Neural cell (in vitro differentiated cells): ENCODE measurements around the gene ATF6. TPM values are rescaled to one million over a fixed set of nuclear protein-coding genes. Genes with fewer than 3 reads are reported as not detected.

Experiments used
- H2AFZ ChIP-seq: fragments of 200-600, 300-800 bp; sonication (generic), shearing (Covaris generic); 2 replicates; pipeline ENCODE4 v1.6.0; 2014; ENCODE audit warnings: low read depth, mild to moderate bottlenecking, antibody characterized with exemption, low read length, moderate library complexity
- H3F3A ChIP-seq: fragments of 200-600 bp; shearing (Covaris generic); 2 replicates; pipeline ENCODE4 v1.6.1; 2016; ENCODE audit warnings: mild to moderate bottlenecking, moderate library complexity, mixed read lengths, antibody characterized with exemption, low read length; ENCODE audit not compliant: insufficient read depth, poor library complexity, severe bottlenecking
- H3K27ac ChIP-seq: fragments of 200-600, 300-800 bp; sonication (generic), shearing (Covaris generic); 2 replicates; pipeline ENCODE4 v1.5.1; 2014; ENCODE audit warnings: mild to moderate bottlenecking, low read length, moderate library complexity
- H3K27me3 ChIP-seq: fragments of 300-800, 200-600 bp; sonication (generic), shearing (Covaris generic); 2 replicates; pipeline ENCODE4 v1.6.0; 2014; ENCODE audit warnings: mild to moderate bottlenecking, low read depth, low read length, moderate library complexity; ENCODE audit not compliant: insufficient read depth
- H3K36me3 ChIP-seq: fragments of 300-800, 200-600 bp; sonication (generic), shearing (Covaris generic); 2 replicates; pipeline ENCODE4 v1.5.1; 2014; ENCODE audit warnings: mild to moderate bottlenecking, antibody characterized with exemption, low read length, moderate library complexity; ENCODE audit not compliant: insufficient read depth
- H3K4me2 ChIP-seq: fragments of 300-800, 200-600 bp; sonication (generic), shearing (Covaris generic); 2 replicates; pipeline ENCODE4 v1.6.0; 2014; ENCODE audit warnings: mild to moderate bottlenecking, low read length
- H3K4me3 ChIP-seq: fragments of 300-800, 200-600 bp; sonication (generic), shearing (Covaris generic); 2 replicates; pipeline ENCODE4 v1.5.1; 2014; ENCODE audit warnings: mild to moderate bottlenecking, low read length, moderate library complexity
- H3K79me2 ChIP-seq: fragments of 200-600 bp; shearing (Covaris generic); replicated peaks from 2 replicates; pipeline ENCODE4 v1.6.0; 2014; ENCODE audit warnings: mild to moderate bottlenecking, low read length, moderate library complexity; ENCODE audit not compliant: insufficient read depth
- H3K9ac ChIP-seq: fragments of 300-800, 200-600 bp; sonication (generic), shearing (Covaris generic); 2 replicates; pipeline ENCODE4 v1.6.1; 2016; ENCODE audit warnings: mild to moderate bottlenecking, low read length, mixed read lengths
- H3K9me2 ChIP-seq: fragments of 200-600 bp; shearing (Covaris generic); 2 replicates; pipeline ENCODE4 v1.6.1; 2016; ENCODE audit warnings: mild to moderate bottlenecking, low read length, mixed read lengths; ENCODE audit not compliant: insufficient read depth
- H3K9me3 ChIP-seq: fragments of 200-600, 300-800 bp; sonication (generic), shearing (Covaris generic); 2 replicates; pipeline ENCODE4 v1.6.1; 2016; ENCODE audit warnings: mild to moderate bottlenecking, mixed run types, low read length, moderate library complexity, mixed read lengths
- H4K20me1 ChIP-seq: fragments of 200-600 bp; shearing (Covaris generic); 2 replicates; pipeline ENCODE4 v1.6.1; 2016; ENCODE audit warnings: mild to moderate bottlenecking, mixed run types; ENCODE audit not compliant: insufficient read depth
- CTCF ChIP-seq: fragments of 450-650 bp; IDR thresholded peaks from 2 replicates; pipeline ENCODE4 v1.5.1; 2014; ENCODE audit warnings: antibody characterized with exemption, mild to moderate bottlenecking, moderate library complexity; ENCODE audit not compliant: poor library complexity, severe bottlenecking
- EP300 ChIP-seq: fragments of 450-650 bp; conservative IDR thresholded peaks from 2 replicates; pipeline ENCODE4 v1.6.1; 2014; ENCODE audit warnings: antibody characterized with exemption, mild to moderate bottlenecking, moderate library complexity; ENCODE audit not compliant: poor library complexity, severe bottlenecking
- EZH2 ChIP-seq: fragments of 200-600, 300-800 bp; shearing (Covaris generic), sonication (generic); IDR thresholded peaks from 2 replicates; pipeline ENCODE4 v1.6.1; 2014; ENCODE audit warnings: antibody characterized with exemption, low read length, borderline replicate concordance, mild to moderate bottlenecking; ENCODE audit not compliant: insufficient read depth, poor library complexity, severe bottlenecking
- MXI1 ChIP-seq: fragments of 450-650 bp; conservative IDR thresholded peaks from 2 replicates; pipeline ENCODE4 v1.6.1; 2014; ENCODE audit warnings: antibody characterized with exemption, mild to moderate bottlenecking; ENCODE audit not compliant: poor library complexity, severe bottlenecking
- POLR2AphosphoS5 ChIP-seq: IDR thresholded peaks from 2 replicates; pipeline ENCODE4 v1.6.1; 2012
- RAD21 ChIP-seq: fragments of 450-650 bp; conservative IDR thresholded peaks from 2 replicates; pipeline ENCODE4 v1.6.1; 2014; ENCODE audit warnings: antibody characterized with exemption, mild to moderate bottlenecking, moderate library complexity
- REST ChIP-seq: IDR thresholded peaks from 2 replicates; pipeline ENCODE4 v1.6.1; 2012; ENCODE audit warnings: borderline replicate concordance
- SMC3 ChIP-seq: fragments of 450-650 bp; conservative IDR thresholded peaks from 2 replicates; pipeline ENCODE4 v1.6.1; 2014; ENCODE audit warnings: antibody characterized with exemption, mild to moderate bottlenecking, moderate library complexity; ENCODE audit not compliant: poor library complexity
- TAF1 ChIP-seq: IDR thresholded peaks from 2 replicates; pipeline ENCODE4 v1.6.1; 2012; ENCODE audit warnings: low read depth
- polyA plus RNA-seq: library from polyadenylated mRNA; depleted of rRNA; stranded (reverse); fragments of >200 nt; gene quantifications from 2 replicates; pipeline ENCODE4 v1.2.3, GENCODE V29; 2014

ATF6 gene
- polyA plus RNA-seq, 1 donor from 2014 or later, result 16.6 TPM

GRCh38 chr1:161998811-161999210, 232.7 kb downstream of the ATF6 start:
- Histone ChIP-seq H3K27ac (no peak overlapping the region), H2AFZ (no peak overlapping the region), H3K4me2 (no peak overlapping the region), H3K9me3 (no peaks in the 10 kb centered on the region), H3F3A (no peaks in the 10 kb centered on the region), H3K79me2 (no peaks in the 10 kb centered on the region), H3K36me3 (no peaks in the 10 kb centered on the region), H4K20me1 (no peaks in the 10 kb centered on the region), H3K9me2 (no peaks in the 10 kb centered on the region), H3K9ac (no peak overlapping the region), H3K4me3 (no peak overlapping the region), H3K27me3 (no peaks in the 10 kb centered on the region)
- no peak for TF ChIP-seq TAF1
- TF ChIP-seq CTCF, result no peak
- no peak for TF ChIP-seq SMC3
- TF ChIP-seq REST, result no peak
- no peak for TF ChIP-seq MXI1
- no peak for TF ChIP-seq EZH2
- TF ChIP-seq POLR2AphosphoS5, result no peak
- no peak for TF ChIP-seq EP300
- TF ChIP-seq RAD21, result no peak

DNA sequence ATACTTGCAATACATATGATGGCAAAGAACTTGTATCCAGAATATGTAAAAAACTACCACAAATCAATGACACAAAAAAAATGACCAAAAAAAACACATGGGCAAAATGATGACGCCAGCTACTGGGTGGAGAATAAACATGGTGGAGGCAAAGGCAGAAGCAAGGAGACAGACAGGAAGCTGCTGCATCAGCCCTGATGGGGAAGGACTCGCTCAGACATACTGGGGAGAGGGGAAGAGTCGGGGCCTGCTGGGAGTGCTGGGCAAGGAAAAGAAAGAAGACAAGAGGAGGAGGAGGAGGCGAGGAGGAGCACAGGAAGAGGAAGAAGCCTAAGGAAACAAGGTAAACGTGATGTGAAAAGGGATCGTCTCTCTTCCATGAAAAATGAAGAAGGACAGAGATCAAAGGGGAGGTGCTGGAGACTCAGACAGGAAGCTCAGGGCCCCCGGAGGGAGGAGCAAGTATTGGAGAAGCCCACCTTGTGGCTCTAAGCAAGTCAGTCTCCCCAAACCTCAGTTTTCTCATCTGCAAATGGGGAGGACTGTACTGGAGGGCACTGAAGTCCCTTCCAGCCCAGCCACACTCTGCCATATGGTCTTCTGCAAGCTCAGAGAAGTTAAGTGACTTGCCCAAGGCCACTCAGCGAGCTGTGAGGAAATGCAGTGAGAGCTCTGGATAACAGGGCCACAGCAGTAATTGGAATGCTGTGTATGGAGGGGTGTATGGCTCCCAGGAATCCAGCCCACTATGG, 233.4 kb downstream of the ATF6 start:
- Histone ChIP-seq H3F3A (no peaks in the 10 kb centered on the region), H3K9me2 (no peaks in the 10 kb centered on the region), H3K27ac (no peak overlapping the region), H3K27me3 (no peaks in the 10 kb centered on the region), H2AFZ (no peak overlapping the region), H3K9me3 (no peaks in the 10 kb centered on the region), H4K20me1 (no peaks in the 10 kb centered on the region), H3K79me2 (no peaks in the 10 kb centered on the region), H3K4me2 (no peak overlapping the region), H3K36me3 (no peaks in the 10 kb centered on the region), H3K4me3 (no peak overlapping the region), H3K9ac (no peak overlapping the region)
- TF ChIP-seq RAD21 (no peak), MXI1 (no peak), TAF1 (no peak), CTCF (no peak), POLR2AphosphoS5 (no peak), REST (no peak), EP300 (no peak), SMC3 (no peak), EZH2 (no peak)
